GM23338 (cell line): ENCODE data around the gene MIS12. TPM values are rescaled to one million over a fixed set of nuclear protein-coding genes. Genes with fewer than 3 reads are reported as not detected.

Source experiments
- ATAC-seq: fragments of 200-7000 bp; cut with Tn5 transposase; 3 replicates; pipeline ENCODE4 v1.9.1; 2020
- DNase-seq: peaks from one replicate; pipeline ENCODE4 v3.0.0-alpha.2; 2015; ENCODE audit warnings: low spot score
- H2AFZ ChIP-seq: fragments of 200-600 bp; sonication (generic); 2 replicates; pipeline ENCODE4 v1.8.0; 2016; ENCODE audit warnings: antibody characterized with exemption, mild to moderate bottlenecking, moderate library complexity
- H3F3A ChIP-seq: fragments of 200-600 bp; sonication (generic); replicated peaks from 2 replicates; pipeline ENCODE4 v1.8.0; 2017; ENCODE audit warnings: antibody characterized with exemption, mixed run types, low read depth
- H3K27ac ChIP-seq: fragments of 200-600 bp; sonication (generic); 2 replicates; pipeline ENCODE4 v1.6.1; 2016; ENCODE audit warnings: low read depth
- H3K27me3 ChIP-seq: fragments of 200-600 bp; sonication (generic); 2 replicates; pipeline ENCODE4 v1.8.0; 2016; ENCODE audit warnings: mild to moderate bottlenecking, mixed run types, moderate library complexity; ENCODE audit not compliant: insufficient read depth
- H3K36me3 ChIP-seq: fragments of 200-600 bp; sonication (generic); 2 replicates; pipeline ENCODE4 v1.8.0; 2016; ENCODE audit warnings: mild to moderate bottlenecking; ENCODE audit not compliant: insufficient read depth
- H3K4me1 ChIP-seq: fragments of 200-600 bp; sonication (generic); 2 replicates; pipeline ENCODE4 v1.8.0; 2016; ENCODE audit warnings: mild to moderate bottlenecking, moderate library complexity; ENCODE audit not compliant: insufficient read depth
- H3K4me2 ChIP-seq: fragments of 200-600 bp; sonication (generic); 2 replicates; pipeline ENCODE4 v1.7.1; 2017; ENCODE audit warnings: mixed run types
- H3K4me3 ChIP-seq: fragments of 200-600 bp; sonication (generic); 2 replicates; pipeline ENCODE4 v1.6.1; 2016; ENCODE audit warnings: mixed run types
- H3K79me2 ChIP-seq: fragments of 200-600 bp; sonication (generic); replicated peaks from 2 replicates; pipeline ENCODE4 v1.8.0; 2017; ENCODE audit warnings: mild to moderate bottlenecking; ENCODE audit not compliant: insufficient read depth
- H3K9me2 ChIP-seq: fragments of 200-600 bp; sonication (generic); 2 replicates; pipeline ENCODE4 v1.8.0; 2017; ENCODE audit not compliant: insufficient read depth
- H4K20me1 ChIP-seq: fragments of 200-600 bp; sonication (generic); replicated peaks from 2 replicates; pipeline ENCODE4 v1.8.0; 2017; ENCODE audit warnings: mild to moderate bottlenecking; ENCODE audit not compliant: insufficient read depth
- H3K27ac Mint-ChIP-seq: 2 replicates; pipeline ENCODE4 v1.8.0; 2020; ENCODE audit warnings: inconsistent platforms, mild to moderate bottlenecking, moderate library complexity, mixed read lengths
- H3K27me3 Mint-ChIP-seq: 3 replicates; pipeline ENCODE4 v1.8.0; 2022; ENCODE audit warnings: low read depth, mild to moderate bottlenecking, moderate library complexity, mixed read lengths, inconsistent platforms; ENCODE audit not compliant: insufficient read depth, poor library complexity
- H3K36me3 Mint-ChIP-seq: 3 replicates; pipeline ENCODE4 v1.8.0; 2021; ENCODE audit warnings: low read depth, mild to moderate bottlenecking, inconsistent platforms, moderate library complexity, mixed read lengths
- H3K4me1 Mint-ChIP-seq: 3 replicates; pipeline ENCODE4 v1.8.0; 2020; ENCODE audit warnings: mild to moderate bottlenecking, inconsistent platforms, mixed read lengths
- H3K4me3 Mint-ChIP-seq: 3 replicates; pipeline ENCODE4 v1.8.0; 2021; ENCODE audit warnings: moderate library complexity, mild to moderate bottlenecking, inconsistent platforms, mixed read lengths
- H3K9me3 Mint-ChIP-seq: 3 replicates; pipeline ENCODE4 v1.8.0; 2020; ENCODE audit warnings: moderate library complexity, mild to moderate bottlenecking, inconsistent platforms, mixed read lengths
- CREB1 ChIP-seq: fragments of 250-450 bp; sonication (Bioruptor Pico); IDR thresholded peaks from 2 replicates; pipeline ENCODE4 v1.5.0; 2020; ENCODE audit warnings: low read depth, mild to moderate bottlenecking, moderate library complexity
- EZH2phosphoT487 ChIP-seq: fragments of 200-600 bp; sonication (generic); IDR thresholded peaks from one replicate; pipeline ENCODE4 v1.8.1; 2018; ENCODE audit warnings: antibody characterized with exemption; ENCODE audit not compliant: unreplicated experiment
- JUNB ChIP-seq: IDR thresholded peaks from one replicate; pipeline ENCODE4 v1.6.1; 2016; ENCODE audit warnings: antibody characterized with exemption; ENCODE audit not compliant: unreplicated experiment
- NANOG ChIP-seq: IDR thresholded peaks from 2 replicates; pipeline ENCODE4 v1.6.1; 2016; ENCODE audit warnings: antibody characterized with exemption, borderline replicate concordance
- POLR2AphosphoS5 ChIP-seq: IDR thresholded peaks from 2 replicates; pipeline ENCODE4 v1.6.1; 2016; ENCODE audit warnings: antibody characterized with exemption, low read depth
- STAT1 ChIP-seq: IDR thresholded peaks from one replicate; pipeline ENCODE4 v1.6.1; 2016; ENCODE audit warnings: antibody characterized with exemption; ENCODE audit not compliant: unreplicated experiment
- ZNF331 ChIP-seq: fragments of 250-450 bp; sonication (Bioruptor Pico); IDR thresholded peaks from 2 replicates; pipeline ENCODE4 v1.5.0; 2020; ENCODE audit warnings: low read depth, mild to moderate bottlenecking, moderate library complexity
- polyA plus RNA-seq: library from polyadenylated mRNA; unstranded; fragments of >200 nt; fragmentation: Nextera tagmentation; extraction: Ambion mirVana; gene quantifications from 2 replicates; pipeline ENCODE4 v1.2.1, GENCODE V29; 2016
- total RNA-seq: library from RNA; depleted of rRNA; stranded (reverse); fragments of >200 nt; shearing (Covaris generic); gene quantifications from 2 replicates; pipeline ENCODE4 v1.2.3, GENCODE V29; 2014
- TF ChIP-seq, protein P1 (sequence below): IDR thresholded peaks from 2 replicates; pipeline ENCODE4 v1.6.1; 2016; ENCODE audit warnings: antibody characterized with exemption
- TF ChIP-seq, protein P2 (sequence below): IDR thresholded peaks from one replicate; pipeline ENCODE4 v1.6.1; 2018; ENCODE audit warnings: antibody characterized with exemption; ENCODE audit not compliant: unreplicated experiment
- TF ChIP-seq, protein P3 (sequence below), 2 experiments: fragments of 200-600 bp in 1 of 2; sonication (generic) in 1 of 2; conservative IDR thresholded peaks; 2 replicates each; pipeline versions ENCODE4 v1.5.1 to v1.6.1; 2016 to 2017; ENCODE audit warnings: antibody characterized with exemption in 2 of 2, low read depth in 2 of 2, mild to moderate bottlenecking in 2 of 2, moderate library complexity in 1 of 2

Gene MIS12
- total and polyA plus RNA-seq, 2 experiments from 2014 or later: 14.0 to 22.8 TPM

DNA sequence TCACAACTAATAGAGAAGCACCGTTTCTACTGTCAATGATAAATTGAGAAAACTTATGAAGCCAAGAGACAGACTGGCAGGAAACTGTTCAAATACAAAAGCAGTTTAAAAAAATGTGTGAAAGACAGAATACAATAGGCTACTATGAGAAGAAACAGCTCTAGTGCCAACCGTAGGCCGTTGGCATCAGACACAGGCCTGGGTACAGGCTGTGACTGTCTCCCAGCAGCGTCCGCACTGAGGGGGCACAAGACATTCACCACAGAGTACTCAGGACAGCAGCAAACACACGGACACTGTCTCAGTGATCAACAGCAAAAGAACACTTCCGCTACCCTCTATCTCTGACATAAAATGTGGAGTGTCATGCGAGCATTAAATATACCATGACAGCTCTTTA, 39.6 kb upstream of the MIS12 start:
- H3K27me3 ChIP-seq: no peaks in the 10 kb centered on the region
- no peaks in the 10 kb centered on the region for H3K9me3 Mint-ChIP-seq
- H3K36me3 ChIP-seq: peaks cover 65% of the 10 kb centered on the region
- H3K4me3 ChIP-seq: no peak overlapping the region
- no peak for ATAC-seq
- no peaks in the 10 kb centered on the region for H3K4me1 Mint-ChIP-seq
- no peak overlapping the region for H2AFZ ChIP-seq
- H3K4me2 ChIP-seq: no peak overlapping the region
- H3K36me3 Mint-ChIP-seq: peaks cover 88% of the 10 kb centered on the region
- H3K79me2 ChIP-seq: peaks cover 9% of the 10 kb centered on the region; the same call in 1 of the 2 replicates
- H3K4me3 Mint-ChIP-seq: no peak overlapping the region
- no peaks in the 10 kb centered on the region for H3F3A ChIP-seq
- no peak overlapping the region for H3K27ac Mint-ChIP-seq
- no peaks in the 10 kb centered on the region for H3K9me2 ChIP-seq
- H3K4me1 ChIP-seq: no peaks in the 10 kb centered on the region
- H4K20me1 ChIP-seq: peaks cover 20% of the 10 kb centered on the region
- no peak for DNase-seq
- H3K27me3 Mint-ChIP-seq: no peaks in the 10 kb centered on the region
- TF ChIP-seq STAT1 (no peak), EZH2phosphoT487 (no peak), CREB1 (CRISPR knock-in tag) (no peak), NANOG (no peak), ZNF331 (CRISPR knock-in tag) (no peak)
- TF ChIP-seq, protein P1, sequence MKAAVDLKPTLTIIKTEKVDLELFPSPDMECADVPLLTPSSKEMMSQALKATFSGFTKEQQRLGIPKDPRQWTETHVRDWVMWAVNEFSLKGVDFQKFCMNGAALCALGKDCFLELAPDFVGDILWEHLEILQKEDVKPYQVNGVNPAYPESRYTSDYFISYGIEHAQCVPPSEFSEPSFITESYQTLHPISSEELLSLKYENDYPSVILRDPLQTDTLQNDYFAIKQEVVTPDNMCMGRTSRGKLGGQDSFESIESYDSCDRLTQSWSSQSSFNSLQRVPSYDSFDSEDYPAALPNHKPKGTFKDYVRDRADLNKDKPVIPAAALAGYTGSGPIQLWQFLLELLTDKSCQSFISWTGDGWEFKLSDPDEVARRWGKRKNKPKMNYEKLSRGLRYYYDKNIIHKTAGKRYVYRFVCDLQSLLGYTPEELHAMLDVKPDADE: no peak
- TF ChIP-seq, protein P2, sequence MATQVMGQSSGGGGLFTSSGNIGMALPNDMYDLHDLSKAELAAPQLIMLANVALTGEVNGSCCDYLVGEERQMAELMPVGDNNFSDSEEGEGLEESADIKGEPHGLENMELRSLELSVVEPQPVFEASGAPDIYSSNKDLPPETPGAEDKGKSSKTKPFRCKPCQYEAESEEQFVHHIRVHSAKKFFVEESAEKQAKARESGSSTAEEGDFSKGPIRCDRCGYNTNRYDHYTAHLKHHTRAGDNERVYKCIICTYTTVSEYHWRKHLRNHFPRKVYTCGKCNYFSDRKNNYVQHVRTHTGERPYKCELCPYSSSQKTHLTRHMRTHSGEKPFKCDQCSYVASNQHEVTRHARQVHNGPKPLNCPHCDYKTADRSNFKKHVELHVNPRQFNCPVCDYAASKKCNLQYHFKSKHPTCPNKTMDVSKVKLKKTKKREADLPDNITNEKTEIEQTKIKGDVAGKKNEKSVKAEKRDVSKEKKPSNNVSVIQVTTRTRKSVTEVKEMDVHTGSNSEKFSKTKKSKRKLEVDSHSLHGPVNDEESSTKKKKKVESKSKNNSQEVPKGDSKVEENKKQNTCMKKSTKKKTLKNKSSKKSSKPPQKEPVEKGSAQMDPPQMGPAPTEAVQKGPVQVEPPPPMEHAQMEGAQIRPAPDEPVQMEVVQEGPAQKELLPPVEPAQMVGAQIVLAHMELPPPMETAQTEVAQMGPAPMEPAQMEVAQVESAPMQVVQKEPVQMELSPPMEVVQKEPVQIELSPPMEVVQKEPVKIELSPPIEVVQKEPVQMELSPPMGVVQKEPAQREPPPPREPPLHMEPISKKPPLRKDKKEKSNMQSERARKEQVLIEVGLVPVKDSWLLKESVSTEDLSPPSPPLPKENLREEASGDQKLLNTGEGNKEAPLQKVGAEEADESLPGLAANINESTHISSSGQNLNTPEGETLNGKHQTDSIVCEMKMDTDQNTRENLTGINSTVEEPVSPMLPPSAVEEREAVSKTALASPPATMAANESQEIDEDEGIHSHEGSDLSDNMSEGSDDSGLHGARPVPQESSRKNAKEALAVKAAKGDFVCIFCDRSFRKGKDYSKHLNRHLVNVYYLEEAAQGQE: no peak
- H3K27ac ChIP-seq: no peak overlapping the region

DNA sequence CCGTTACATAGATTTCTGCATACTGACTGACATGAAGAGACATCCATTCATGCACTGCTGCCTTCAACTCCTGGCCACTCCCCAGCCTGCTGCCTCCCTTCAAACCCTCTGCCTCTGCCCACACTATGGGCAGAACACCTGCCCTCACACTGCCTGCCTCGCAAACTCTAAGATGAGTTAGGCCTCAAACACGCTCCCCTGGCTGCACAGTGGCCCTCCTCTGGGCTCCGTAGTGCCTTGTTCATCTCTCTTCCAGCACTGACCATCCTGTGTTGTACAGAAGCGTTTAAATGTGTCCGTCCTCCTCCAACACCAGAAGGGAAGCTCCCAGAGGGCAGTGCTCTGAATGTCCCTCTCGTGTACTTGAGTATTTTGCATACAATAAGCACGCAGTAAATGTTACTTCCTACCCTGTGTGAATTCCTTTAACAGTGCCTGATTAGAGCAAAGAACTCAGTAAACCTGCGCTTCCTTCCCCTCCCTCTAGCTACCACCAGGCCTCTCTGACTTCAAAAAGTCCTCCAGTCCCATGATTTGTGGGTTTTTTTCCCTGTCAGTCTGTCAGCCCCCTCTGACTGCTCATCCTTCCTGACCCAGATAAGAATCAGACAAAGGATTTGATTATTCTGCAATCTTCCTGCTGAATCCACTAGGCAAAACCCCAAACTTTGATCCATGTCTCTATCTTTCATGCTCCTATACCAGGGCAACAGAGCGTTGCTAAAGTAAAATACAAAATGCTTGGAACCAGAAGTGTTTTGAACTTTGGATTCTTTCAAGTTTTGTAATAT, 21.5 kb upstream of the MIS12 start:
- ATAC-seq (no peak), DNase-seq (no peak)
- no peak overlapping the region for H3K27ac ChIP-seq
- H3K27ac Mint-ChIP-seq: peak overlapping the region; percentile 70
- H3K9me2 ChIP-seq: no peaks in the 10 kb centered on the region
- H2AFZ ChIP-seq: no peak overlapping the region
- no peaks in the 10 kb centered on the region for H3K9me3 Mint-ChIP-seq
- H3F3A ChIP-seq: no peaks in the 10 kb centered on the region
- peaks cover 10% of the 10 kb centered on the region for H3K4me1 ChIP-seq
- peaks cover 2% of the 10 kb centered on the region for H3K27me3 Mint-ChIP-seq
- H3K4me1 Mint-ChIP-seq: peaks cover 23% of the 10 kb centered on the region
- no peaks in the 10 kb centered on the region for H3K27me3 ChIP-seq
- H4K20me1 ChIP-seq: peaks cover 28% of the 10 kb centered on the region
- H3K4me3 ChIP-seq: no peak overlapping the region
- peaks cover 35% of the 10 kb centered on the region for H3K36me3 Mint-ChIP-seq
- H3K4me3 Mint-ChIP-seq: peak overlapping the region; percentile 14; the same call in 1 of the 3 replicates
- H3K36me3 ChIP-seq: peaks cover 19% of the 10 kb centered on the region
- H3K4me2 ChIP-seq: no peak overlapping the region
- peaks cover 70% of the 10 kb centered on the region for H3K79me2 ChIP-seq
- TF ChIP-seq POLR2AphosphoS5 (no peak), CREB1 (CRISPR knock-in tag) (no peak), JUNB (no peak)
- TF ChIP-seq, protein P3, sequence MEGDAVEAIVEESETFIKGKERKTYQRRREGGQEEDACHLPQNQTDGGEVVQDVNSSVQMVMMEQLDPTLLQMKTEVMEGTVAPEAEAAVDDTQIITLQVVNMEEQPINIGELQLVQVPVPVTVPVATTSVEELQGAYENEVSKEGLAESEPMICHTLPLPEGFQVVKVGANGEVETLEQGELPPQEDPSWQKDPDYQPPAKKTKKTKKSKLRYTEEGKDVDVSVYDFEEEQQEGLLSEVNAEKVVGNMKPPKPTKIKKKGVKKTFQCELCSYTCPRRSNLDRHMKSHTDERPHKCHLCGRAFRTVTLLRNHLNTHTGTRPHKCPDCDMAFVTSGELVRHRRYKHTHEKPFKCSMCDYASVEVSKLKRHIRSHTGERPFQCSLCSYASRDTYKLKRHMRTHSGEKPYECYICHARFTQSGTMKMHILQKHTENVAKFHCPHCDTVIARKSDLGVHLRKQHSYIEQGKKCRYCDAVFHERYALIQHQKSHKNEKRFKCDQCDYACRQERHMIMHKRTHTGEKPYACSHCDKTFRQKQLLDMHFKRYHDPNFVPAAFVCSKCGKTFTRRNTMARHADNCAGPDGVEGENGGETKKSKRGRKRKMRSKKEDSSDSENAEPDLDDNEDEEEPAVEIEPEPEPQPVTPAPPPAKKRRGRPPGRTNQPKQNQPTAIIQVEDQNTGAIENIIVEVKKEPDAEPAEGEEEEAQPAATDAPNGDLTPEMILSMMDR (conservative IDR thresholded peaks at IDR 0.05; ENCODE audit: low read depth in 2 of 2): no peak
- TF ChIP-seq, protein P2: no peak
